Smooth muscle cell (in vitro differentiated cells): Measurements from ENCODE around the gene ASPHD1. TPM values are rescaled to one million over a fixed set of nuclear protein-coding genes. Genes with fewer than 3 reads are reported as not detected.
"Not testable (repeated sequence)": the region's sequence is repeated elsewhere in the genome, so short reads cannot be mapped to it uniquely, and the experiment has no call there.

Source experiments
- DNase-seq: peaks from one replicate; lab custom pipeline; 2025; ENCODE audit not compliant: unreplicated experiment; lab: John Stamatoyannopoulos, UW
- H2AFZ ChIP-seq: fragments of 200-600 bp; sonication (generic); 2 replicates; pipeline ENCODE4 v1.6.0; 2016; ENCODE audit warnings: antibody characterized with exemption, low read depth, mild to moderate bottlenecking
- H3F3A ChIP-seq: fragments of 200-600 bp; sonication (generic); 2 replicates; pipeline ENCODE4 v1.6.0; 2017; ENCODE audit warnings: antibody characterized with exemption, low read depth
- H3K27ac ChIP-seq: fragments of 200-600 bp; sonication (generic); 2 replicates; pipeline ENCODE4 v1.5.1; 2016; ENCODE audit warnings: low read depth, mild to moderate bottlenecking
- H3K27me3 ChIP-seq: fragments of 200-600 bp; sonication (generic); 2 replicates; pipeline ENCODE4 v1.6.1; 2016; ENCODE audit warnings: low read depth, mild to moderate bottlenecking
- H3K36me3 ChIP-seq: fragments of 200-600 bp; sonication (generic); 2 replicates; pipeline ENCODE4 v1.5.1; 2016; ENCODE audit warnings: low read depth
- H3K4me1 ChIP-seq: fragments of 200-600 bp; sonication (generic); 2 replicates; pipeline ENCODE4 v1.5.1; 2016; ENCODE audit warnings: low read depth
- H3K4me2 ChIP-seq: fragments of 200-600 bp; sonication (generic); 2 replicates; pipeline ENCODE4 v1.6.0; 2016; ENCODE audit warnings: mild to moderate bottlenecking
- H3K4me3 ChIP-seq: fragments of 200-600 bp; sonication (generic); 2 replicates; pipeline ENCODE4 v1.5.1; 2016; ENCODE audit warnings: mild to moderate bottlenecking
- H3K79me2 ChIP-seq: fragments of 200-600 bp; sonication (generic); 2 replicates; pipeline ENCODE4 v1.6.0; 2016; ENCODE audit warnings: low read depth, mild to moderate bottlenecking
- H3K9ac ChIP-seq: fragments of 200-600 bp; sonication (generic); 2 replicates; pipeline ENCODE4 v1.6.0; 2016; ENCODE audit warnings: low read depth
- H3K9me3 ChIP-seq: fragments of 200-600 bp; sonication (generic); replicated peaks from 2 replicates; pipeline ENCODE4 v1.5.1; 2016; ENCODE audit warnings: low read depth
- H4K20me1 ChIP-seq: fragments of 200-600 bp; sonication (generic); 2 replicates; pipeline ENCODE4 v1.6.0; 2016; ENCODE audit warnings: low read depth
- CTCF ChIP-seq: fragments of 200-600 bp; sonication (generic); IDR thresholded peaks from 2 replicates; pipeline ENCODE4 v1.5.1; 2017; ENCODE audit warnings: borderline replicate concordance, mild to moderate bottlenecking, antibody characterized with exemption; ENCODE audit not compliant: insufficient read depth, poor library complexity, severe bottlenecking
- WGBS: methylation state at CpG from one replicate; pipeline ENCODE4 v1.1.7; 2016; ENCODE audit warnings: low lambda C conversion rate; 5-methylcytosine and 5-hydroxymethylcytosine counted together
- polyA plus RNA-seq: library from polyadenylated mRNA; unstranded; fragments of >200 nt; fragmentation: Nextera tagmentation; extraction: Ambion mirVana; gene quantifications from 2 replicates; pipeline ENCODE4 v1.2.1, GENCODE V29; 2016
- total RNA-seq: library from RNA; depleted of rRNA; stranded (reverse); fragments of >200 nt; gene quantifications from 2 replicates; pipeline ENCODE4 v1.2.3, GENCODE V29; 2014

The ASPHD1 gene
- total and polyA plus RNA-seq, 2 experiments from 2014 or later = 4.1 to 28.8 TPM

GRCh38 chr16:29925781-29926710, 25.8 kb downstream of the ASPHD1 start, which contains the start of gene KCTD13:
Gene KCTD13, minus strand, starts transcription at chr16:29926226. Its CDS starts 193 bp downstream, at chr16:29926033.
- Histone ChIP-seq H3K9me3 (no peaks in the 10 kb centered on the region), H3K4me3 (peak within 1 kb of the TSS; percentile 90), H3K27me3 (no peaks in the 10 kb centered on the region), H3F3A (no peaks in the 10 kb centered on the region), H2AFZ (peak within 1 kb of the TSS; percentile 90), H3K27ac (peak within 1 kb of the TSS; percentile 54), H3K4me1 (peaks cover 7% of the 10 kb centered on the region), H3K4me2 (peak within 1 kb of the TSS; percentile 88), H4K20me1 (peaks cover 5% of the 10 kb centered on the region), H3K9ac (peak within 1 kb of the TSS; percentile 90), H3K79me2 (peaks cover 29% of the 10 kb centered on the region), H3K36me3 (no peaks in the 10 kb centered on the region)
- 2% methylated on average over 72 of the region's 89 CpGs for WGBS
- peak; percentile 91 for DNase-seq
- no peak for TF ChIP-seq CTCF

- no peaks in the 10 kb centered on the region for H3K36me3 ChIP-seq
- no peaks in the 10 kb centered on the region for H3F3A ChIP-seq
- H3K79me2 ChIP-seq = peaks cover 29% of the 10 kb centered on the region
- WGBS = 15% methylated on average over 12 of the region's 12 CpGs
- DNase-seq = no peak
- TF ChIP-seq CTCF = no peak
- peak overlapping the region; percentile 75 for H3K9ac ChIP-seq
- peak overlapping the region; percentile 54 for H3K27ac ChIP-seq
- peak overlapping the region; percentile 90 for H3K4me3 ChIP-seq
- H3K4me2 ChIP-seq = peak overlapping the region; percentile 88
- peaks cover 5% of the 10 kb centered on the region for H4K20me1 ChIP-seq
- no peaks in the 10 kb centered on the region for H3K27me3 ChIP-seq
- peaks cover 7% of the 10 kb centered on the region for H3K4me1 ChIP-seq
- no peaks in the 10 kb centered on the region for H3K9me3 ChIP-seq
- H2AFZ ChIP-seq = peak overlapping the region; percentile 90
These were observed 26.4 kb downstream of the ASPHD1 start for GRCh38 chr16:29926711-29927052.

GRCh38 chr16:29927070-29927905, 27.0 kb downstream of the ASPHD1 start:
- WGBS = 82% methylated on average over 12 of the region's 12 CpGs
- peak overlapping the region; percentile 88 for H3K4me2 ChIP-seq
- no peak overlapping the region for H3K9ac ChIP-seq
- peaks cover 7% of the 10 kb centered on the region for H3K4me1 ChIP-seq
- H3K9me3 ChIP-seq = no peaks in the 10 kb centered on the region
- no peaks in the 10 kb centered on the region for H3K36me3 ChIP-seq
- H3K4me3 ChIP-seq = peak overlapping the region; percentile 90
- no peak for TF ChIP-seq CTCF
- H3K79me2 ChIP-seq = peaks cover 26% of the 10 kb centered on the region
- peaks cover 5% of the 10 kb centered on the region for H4K20me1 ChIP-seq
- DNase-seq = no peak
- H3F3A ChIP-seq = no peaks in the 10 kb centered on the region
- H3K27ac ChIP-seq = no peak overlapping the region
- peak overlapping the region; percentile 90 for H2AFZ ChIP-seq
- no peaks in the 10 kb centered on the region for H3K27me3 ChIP-seq

- H3K79me2 ChIP-seq, H2AFZ ChIP-seq, H3K9ac ChIP-seq, H3K27ac ChIP-seq, DNase-seq, H3K4me1 ChIP-seq, H3K4me3 ChIP-seq, H3K9me3 ChIP-seq, H3K36me3 ChIP-seq, H3K4me2 ChIP-seq, H3K27me3 ChIP-seq, H3F3A ChIP-seq, H4K20me1 ChIP-seq: not testable (repeated sequence)
- WGBS = 73% methylated on average over 2 of the region's 2 CpGs
These were observed 31.5 kb downstream of the ASPHD1 start for GRCh38 chr16:29931750-29932149.
